ENCODE measurements around the gene RRP1. TPM values are rescaled to one million over a fixed set of nuclear protein-coding genes. Genes with fewer than 3 reads are reported as not detected.
A peak's percentile ranks its signal among the peaks of the same experiment; 100 is the strongest.

Gene RRP1
- total RNA-seq, 4 donors from 2014 or later, result 9.1 to 18.9 (median 16.3) TPM

GRCh38 chr21:43752758-43753438 is 36.5 kb upstream of the RRP1 start:
- DNase-seq (ENCODE audit: extremely low spot score), result no peak
- no peaks in the 10 kb centered on the region for H3K27me3 ChIP-seq
- no peak overlapping the region for H3K4me3 ChIP-seq
- TF ChIP-seq POLR2A (IDR thresholded peaks at IDR 0.05; ENCODE audit: low read depth), result no peak
- TF ChIP-seq CTCF (IDR thresholded peaks at IDR 0.05), result no peak
- TF ChIP-seq EP300 (IDR thresholded peaks at IDR 0.05), result no peak
- TF ChIP-seq POLR2AphosphoS5 (IDR thresholded peaks at IDR 0.05), result no peak
- H3K9me3 ChIP-seq, result no peaks in the 10 kb centered on the region
- peaks cover 0 to 11% (median 9%) of the 10 kb centered on the region in 4 donors for H3K4me1 ChIP-seq
- 84% methylated on average over 26 of the region's 28 CpGs for WGBS
- H3K27ac ChIP-seq (replicated peaks in 1 of 4), result no peak overlapping the region
- intact Hi-C loops (cut with DNase I), result no loop called here
- H3K36me3 ChIP-seq, result peaks cover 35 to 98% (median 94%) of the 10 kb centered on the region in 4 donors

GRCh38 chr21:43753439-43753799 is 36.0 kb upstream of the RRP1 start:
- TF ChIP-seq EP300 (IDR thresholded peaks at IDR 0.05) (no peak), POLR2A (IDR thresholded peaks at IDR 0.05; ENCODE audit: low read depth) (no peak), POLR2AphosphoS5 (IDR thresholded peaks at IDR 0.05) (no peak), CTCF (IDR thresholded peaks at IDR 0.05) (no peak)
- intact Hi-C loops (cut with DNase I), result no loop called here
- no peak overlapping the region for H3K27ac ChIP-seq (replicated peaks in 1 of 4)
- no peaks in the 10 kb centered on the region for H3K9me3 ChIP-seq
- no peak for DNase-seq (ENCODE audit: extremely low spot score)
- H3K4me3 ChIP-seq, result no peak overlapping the region
- no peaks in the 10 kb centered on the region for H3K27me3 ChIP-seq
- H3K4me1 ChIP-seq, result peaks cover 0 to 15% (median 12%) of the 10 kb centered on the region in 4 donors
- H3K36me3 ChIP-seq, result peaks cover 35 to 94% (median 89%) of the 10 kb centered on the region in 4 donors
- WGBS, result 95% methylated on average over 9 of the region's 16 CpGs

GRCh38 chr21:43754948-43755781 is 34.2 kb upstream of the RRP1 start:
- H3K36me3 ChIP-seq, result peaks cover 29 to 86% (median 80%) of the 10 kb centered on the region in 4 donors
- 92% methylated on average over 24 of the region's 26 CpGs for WGBS
- intact Hi-C loops (cut with DNase I), result no loop called here

GRCh38 chr21:43755820-43756594 is 33.4 kb upstream of the RRP1 start:
- 94% methylated on average over 35 of the region's 37 CpGs for WGBS
- Histone ChIP-seq H3K36me3 (peaks cover 29 to 81% (median 72%) of the 10 kb centered on the region in 4 donors), H3K4me3 (no peak overlapping the region), H3K27me3 (no peaks in the 10 kb centered on the region), H3K9me3 (no peaks in the 10 kb centered on the region), H3K4me1 (peaks cover 0 to 27% (median 24%) of the 10 kb centered on the region in 4 donors), H3K27ac (replicated peaks in 1 of 4) (peak overlapping the region in 1 of 4 donors; percentile 83)
- TF ChIP-seq EP300 (IDR thresholded peaks at IDR 0.05) (no peak), CTCF (IDR thresholded peaks at IDR 0.05) (no peak), POLR2AphosphoS5 (IDR thresholded peaks at IDR 0.05) (no peak), POLR2A (IDR thresholded peaks at IDR 0.05; ENCODE audit: low read depth) (no peak)
- intact Hi-C loops (cut with DNase I), result no loop called here
- no peak for DNase-seq (ENCODE audit: extremely low spot score)

More at GRCh38 chr21:43754948-43755781, 34.2 kb upstream of the RRP1 start:
- no peak overlapping the region for H3K4me3 ChIP-seq
- no peaks in the 10 kb centered on the region for H3K9me3 ChIP-seq
- DNase-seq (ENCODE audit: extremely low spot score), result no peak
- no peak for TF ChIP-seq CTCF (IDR thresholded peaks at IDR 0.05)
- no peak for TF ChIP-seq EP300 (IDR thresholded peaks at IDR 0.05)
- TF ChIP-seq POLR2AphosphoS5 (IDR thresholded peaks at IDR 0.05), result no peak
- H3K4me1 ChIP-seq, result peaks cover 0 to 27% (median 24%) of the 10 kb centered on the region in 4 donors
- no peak overlapping the region for H3K27ac ChIP-seq (replicated peaks in 1 of 4)
- H3K27me3 ChIP-seq, result no peaks in the 10 kb centered on the region

Measured in esophagus muscularis mucosa (tissue), 4 donors.